DMS 273 treated with DMSO at 0.1 percent for 48 hours (cell line): ENCODE results near the gene APOL2.
"Not testable (repeated sequence)": the region's sequence is repeated elsewhere in the genome, so short reads cannot be mapped to it uniquely, and the experiment has no call there.

Experiments
- DNase-seq: peaks from one replicate; lab custom pipeline; 2025; lab: John Stamatoyannopoulos, UW

APOL2 gene

DNA sequence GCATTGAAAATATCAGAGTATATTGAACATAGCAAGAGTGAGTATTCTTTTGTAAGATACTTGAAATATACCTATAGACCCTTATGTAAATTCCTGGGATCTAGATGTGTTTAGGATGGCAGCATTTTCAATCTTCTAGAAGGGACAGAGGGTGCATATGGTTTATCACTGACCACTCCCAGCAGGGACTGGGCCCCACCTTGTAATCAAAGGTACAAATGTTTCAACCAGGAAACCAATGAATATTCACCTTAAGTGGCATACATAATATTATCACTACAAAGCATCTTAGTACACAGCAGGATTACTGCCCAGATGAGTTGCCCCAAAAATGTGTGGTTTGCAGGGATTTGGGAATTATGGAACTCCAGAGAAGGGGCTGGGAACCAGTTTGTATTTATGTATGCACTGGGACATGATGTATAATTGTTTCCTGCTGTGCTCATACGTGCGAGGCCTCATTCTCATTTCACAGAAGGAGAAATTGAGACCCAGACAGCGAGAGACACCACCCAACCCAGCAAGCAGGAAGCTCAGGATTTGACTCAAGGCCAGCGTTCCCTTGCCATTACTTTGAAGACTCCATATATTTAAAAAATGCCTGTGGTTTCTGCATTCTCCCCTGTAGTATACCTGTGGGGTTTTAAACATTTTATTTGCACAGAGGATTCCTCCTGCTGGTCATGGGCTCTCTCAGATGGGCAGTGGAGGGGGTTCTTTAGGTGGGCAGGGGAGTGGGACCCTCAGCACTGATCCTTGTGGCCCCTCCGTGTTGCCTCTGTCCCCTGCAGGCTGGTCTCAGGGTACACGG, 42.9 kb downstream of the APOL2 start:
- no peak for DNase-seq

DNA sequence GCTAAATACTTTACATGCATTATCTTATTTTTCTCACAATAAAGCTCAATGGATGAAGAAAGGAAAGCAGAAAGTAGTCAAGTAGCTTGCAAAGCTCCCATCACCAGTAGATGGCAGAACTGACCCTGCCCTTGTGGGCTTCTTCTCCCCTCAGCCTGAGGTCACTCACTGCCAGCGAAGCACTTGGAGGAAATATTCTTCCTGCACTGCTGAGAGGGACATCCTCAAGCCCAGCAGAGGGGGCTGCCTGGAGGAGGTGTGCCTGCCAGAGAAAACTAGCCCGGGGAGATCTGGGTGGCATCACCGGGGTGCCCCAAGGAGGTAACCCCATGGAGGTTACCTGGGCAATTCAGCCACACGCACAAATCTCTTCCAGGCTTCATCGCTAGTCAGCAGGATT, 44.4 kb downstream of the APOL2 start:
- DNase-seq = no peak

GRCh38 chr22:36194385-36194784, 44.9 kb downstream of the APOL2 start:
- DNase-seq = no peak

GRCh38 chr22:36193577-36193976, 45.8 kb downstream of the APOL2 start:
- no peak for DNase-seq

GRCh38 chr22:36193171-36193570, 46.2 kb downstream of the APOL2 start:
- no peak for DNase-seq

DNA sequence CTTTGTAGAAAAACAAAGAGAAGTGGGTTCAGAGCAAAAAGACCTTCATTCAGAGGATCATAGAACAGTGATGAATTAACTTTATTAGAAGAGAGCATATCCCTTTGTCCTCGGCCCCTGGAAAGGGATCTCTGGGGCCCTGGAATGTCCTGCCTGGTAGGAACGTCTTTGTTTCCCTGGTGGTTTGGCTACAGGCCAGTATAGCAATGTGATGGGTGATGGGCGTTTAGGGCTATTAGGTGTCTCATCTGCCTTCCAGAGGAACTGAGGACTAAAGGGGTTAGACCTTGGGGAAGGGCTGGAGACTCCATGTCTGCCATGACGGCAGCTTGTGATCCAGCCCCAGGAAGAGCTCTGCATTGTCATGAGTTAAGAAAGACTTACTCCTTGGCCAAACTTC, 46.8 kb downstream of the APOL2 start:
- no peak for DNase-seq

DNA sequence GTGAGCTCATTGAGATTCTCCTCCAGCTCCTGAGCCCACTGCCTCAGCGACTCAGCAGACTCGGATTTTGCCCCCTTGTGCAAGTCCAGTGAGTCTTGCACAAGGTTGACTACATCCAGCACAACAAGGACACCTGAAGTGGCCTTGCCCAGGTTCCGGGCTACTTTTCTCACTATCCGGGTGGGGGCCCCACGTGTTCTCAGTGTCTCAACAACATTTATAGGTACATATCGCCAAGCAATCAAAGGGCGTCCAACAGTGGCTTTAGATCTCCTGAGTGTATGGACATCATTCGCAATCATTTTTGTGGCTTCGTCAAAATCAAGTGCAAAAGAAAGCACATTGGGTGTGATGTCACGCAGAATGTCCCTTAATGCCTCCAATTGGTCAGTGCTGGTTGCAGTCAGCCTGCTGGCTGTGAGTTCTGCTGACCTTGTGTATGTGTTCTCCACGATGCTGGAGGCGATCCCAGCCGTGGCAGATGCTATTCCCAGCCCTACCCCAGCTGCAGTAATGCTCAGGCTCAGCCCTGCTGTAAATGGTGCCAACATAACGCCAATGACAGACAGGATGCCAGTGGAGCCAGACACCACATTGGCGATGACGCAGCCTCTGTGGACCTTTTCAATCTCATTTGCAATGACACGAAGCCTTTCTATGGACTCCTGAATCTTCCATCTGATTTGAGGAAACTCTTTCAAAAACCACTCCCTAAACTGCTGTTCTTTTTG, 48.1 kb downstream of the APOL2 start:
- DNase-seq = no peak

DNA sequence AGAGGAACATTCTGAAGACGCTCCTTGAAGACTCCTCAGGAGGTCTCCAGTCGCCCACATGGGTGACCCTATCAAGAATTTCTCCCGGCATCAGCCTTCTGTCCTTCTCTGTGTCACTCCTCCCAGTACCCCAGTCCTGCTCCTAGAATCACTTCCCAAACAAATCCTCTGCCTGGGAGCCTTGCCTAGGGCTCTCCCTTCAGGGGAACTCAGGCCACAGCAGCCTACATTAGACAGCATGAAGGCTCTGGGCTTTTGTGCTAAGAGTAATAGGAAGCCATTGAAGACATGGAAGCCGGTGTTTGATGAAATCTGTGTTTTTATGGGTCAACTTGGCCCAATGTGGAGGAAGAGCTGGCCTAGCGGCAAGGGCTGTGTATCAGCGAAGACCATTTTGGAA, 51.5 kb downstream of the APOL2 start:
- not testable (repeated sequence) for DNase-seq

DNA sequence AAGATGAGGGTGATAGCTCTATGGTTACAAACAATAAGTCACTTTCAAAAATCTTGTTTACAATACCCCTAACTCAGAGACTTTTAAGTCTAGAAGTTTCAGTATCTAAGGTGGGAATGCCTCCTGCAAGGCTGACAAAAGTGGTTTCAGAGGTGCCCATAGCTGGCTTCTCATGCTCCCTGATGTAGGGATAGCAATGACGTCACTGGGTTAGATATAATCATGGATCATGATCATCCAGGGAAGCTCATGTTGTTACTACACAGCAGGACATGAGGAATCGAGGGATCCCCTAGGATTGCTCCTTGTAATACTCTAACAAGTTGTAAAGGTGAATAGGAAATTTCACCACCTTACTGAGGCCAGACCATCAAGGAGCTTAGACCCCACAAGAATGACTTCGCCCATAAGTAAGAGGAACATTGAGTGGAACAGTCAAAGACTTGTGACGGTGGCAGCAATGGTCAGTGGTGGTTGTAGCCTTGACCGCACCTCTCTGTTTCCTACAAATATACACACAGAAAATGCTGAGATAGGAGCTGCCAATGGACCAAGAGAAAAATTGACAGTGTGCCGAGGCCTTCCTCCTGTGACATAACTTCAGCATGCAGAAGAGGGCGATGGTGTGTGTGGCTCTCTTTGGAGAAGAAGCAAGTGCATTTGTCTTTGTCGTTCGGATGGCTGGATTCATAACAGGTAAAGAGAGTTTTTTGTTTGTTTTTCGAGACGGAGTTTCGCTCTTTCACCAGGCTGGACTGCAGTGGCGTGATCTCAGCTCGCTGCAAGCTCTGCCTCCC, 53.3 kb downstream of the APOL2 start:
- DNase-seq = no peak

DNA sequence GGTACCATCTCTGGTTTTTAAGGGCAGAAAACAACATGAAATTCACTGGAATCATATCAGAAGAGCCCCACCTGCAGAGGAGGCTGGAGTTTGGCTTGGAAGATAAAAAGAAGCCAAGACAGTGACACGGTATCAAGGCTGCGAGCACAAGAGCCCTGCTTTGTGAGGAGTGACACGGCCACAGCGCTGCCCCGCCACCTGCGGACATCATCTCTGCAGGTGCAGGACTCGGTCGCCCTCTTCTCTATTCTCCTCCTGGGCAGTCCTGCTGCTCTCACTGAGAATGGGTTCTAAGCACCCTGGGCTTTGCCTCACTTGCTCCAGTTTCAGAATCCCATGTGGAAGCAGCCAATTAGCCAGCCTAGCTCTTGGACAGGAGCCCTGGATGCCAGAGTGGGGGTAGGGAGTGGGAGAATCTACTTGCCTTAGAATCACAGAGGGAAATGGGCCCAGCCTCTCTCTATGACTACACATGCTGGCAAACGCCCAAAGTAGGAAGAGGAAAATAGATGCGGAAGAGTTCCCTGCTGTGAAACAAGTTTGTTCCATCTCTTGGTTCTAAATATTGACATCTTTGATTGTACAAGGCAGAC, 54.8 kb downstream of the APOL2 start:
- DNase-seq = no peak

DNA sequence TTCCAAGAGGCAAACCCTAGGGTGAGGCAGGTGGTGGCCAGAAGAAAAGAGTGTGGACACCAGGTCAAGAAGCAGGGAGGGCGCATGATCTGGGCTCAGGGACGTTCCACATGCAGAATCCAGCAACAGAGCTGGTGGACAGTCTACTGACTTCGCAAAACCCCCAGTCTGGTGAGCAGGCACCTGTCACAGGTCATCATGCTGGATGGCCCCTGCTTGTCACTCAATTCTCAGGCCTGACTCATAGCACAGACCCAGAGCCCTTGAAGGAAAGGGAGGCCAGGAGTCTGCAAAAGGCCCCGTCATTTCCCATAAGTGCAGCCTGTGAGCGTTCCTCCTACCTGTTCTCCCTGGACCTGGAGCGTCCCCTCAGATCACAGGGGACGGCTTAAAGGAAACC, 55.9 kb downstream of the APOL2 start:
- no peak for DNase-seq

GRCh38 chr22:36182857-36183256, 56.5 kb downstream of the APOL2 start:
- DNase-seq = no peak

DNA sequence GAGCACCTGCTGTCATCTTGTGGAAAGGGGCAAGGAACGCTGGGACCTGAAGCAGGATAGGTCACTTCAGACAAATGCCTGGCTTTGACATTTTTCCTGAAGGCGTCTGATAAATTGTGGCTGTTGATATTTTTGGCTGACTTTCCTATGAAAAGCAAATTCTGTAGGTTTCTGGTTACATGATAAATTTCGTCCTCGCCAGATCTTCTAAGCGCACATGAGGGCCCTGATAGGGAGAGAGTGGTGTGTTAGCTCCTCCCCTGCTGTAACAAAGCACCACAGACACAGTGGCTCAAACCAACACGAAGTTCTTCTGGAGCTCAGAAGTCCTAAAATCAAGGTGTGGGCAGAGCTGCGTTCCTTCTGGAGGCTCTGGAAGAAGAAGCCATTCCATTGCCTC, 57.3 kb downstream of the APOL2 start:
- no peak for DNase-seq

DNA sequence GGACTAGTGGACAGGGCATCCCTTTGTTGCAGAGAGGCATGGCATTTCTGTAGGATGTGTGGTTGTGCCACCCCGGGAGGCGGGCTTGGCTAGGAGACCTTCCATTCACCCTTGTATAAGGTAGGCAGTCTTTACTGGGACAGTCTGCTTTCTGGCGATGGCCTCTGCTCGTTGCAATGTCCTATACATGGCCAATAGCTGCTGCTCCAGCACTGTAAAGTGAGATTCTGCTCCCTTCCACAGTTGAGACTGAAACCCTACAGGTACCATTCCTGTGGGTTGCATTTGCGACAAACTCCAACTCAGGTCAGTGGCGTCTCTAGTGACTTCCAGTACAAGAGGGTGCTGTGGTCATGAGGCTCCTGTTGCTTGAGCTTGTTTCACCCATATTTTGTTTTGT, 58.4 kb downstream of the APOL2 start:
- DNase-seq = no peak

- DNase-seq = no peak
These were observed 59.1 kb downstream of the APOL2 start for GRCh38 chr22:36180038-36180880.

DNA sequence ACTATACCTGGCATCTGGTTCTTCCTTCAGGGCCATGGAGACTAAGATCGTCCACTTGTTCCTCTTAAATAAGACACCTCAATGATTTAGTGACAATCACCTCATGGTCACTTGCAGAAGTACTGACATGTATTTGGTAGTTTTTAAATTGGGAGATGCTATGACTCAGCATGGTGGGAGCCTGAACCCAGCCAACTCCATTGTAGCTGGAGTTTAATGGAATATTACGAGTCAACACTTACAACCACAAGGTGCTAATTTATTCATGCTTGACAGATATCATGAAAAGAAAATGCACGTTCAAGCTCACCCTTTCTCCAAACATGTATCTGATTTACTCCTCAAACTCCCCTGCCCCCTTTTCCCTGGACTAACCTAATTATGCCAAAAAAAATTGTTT, 62.2 kb downstream of the APOL2 start:
- DNase-seq = no peak
